GM23338 (cell line): ENCODE measurements around the gene EML4.

Source experiments
- CREB1 ChIP-seq: fragments of 250-450 bp; sonication (Bioruptor Pico); IDR thresholded peaks from 2 replicates; pipeline ENCODE4 v1.5.0; 2020; ENCODE audit warnings: low read depth, mild to moderate bottlenecking, moderate library complexity
- ETS1 ChIP-seq: IDR thresholded peaks from 2 replicates; pipeline ENCODE4 v1.6.1; 2016; ENCODE audit warnings: antibody characterized with exemption
- EZH2 ChIP-seq: fragments of 200-600 bp; sonication (generic); IDR thresholded peaks from one replicate; pipeline ENCODE4 v1.8.0; 2017; ENCODE audit warnings: antibody characterized with exemption, mild to moderate bottlenecking, low read depth; ENCODE audit not compliant: unreplicated experiment
- EZH2phosphoT487 ChIP-seq: fragments of 200-600 bp; sonication (generic); IDR thresholded peaks from one replicate; pipeline ENCODE4 v1.8.1; 2018; ENCODE audit warnings: antibody characterized with exemption; ENCODE audit not compliant: unreplicated experiment
- JUNB ChIP-seq: IDR thresholded peaks from one replicate; pipeline ENCODE4 v1.6.1; 2016; ENCODE audit warnings: antibody characterized with exemption; ENCODE audit not compliant: unreplicated experiment
- NANOG ChIP-seq: IDR thresholded peaks from 2 replicates; pipeline ENCODE4 v1.6.1; 2016; ENCODE audit warnings: antibody characterized with exemption, borderline replicate concordance
- POLR2AphosphoS5 ChIP-seq: IDR thresholded peaks from 2 replicates; pipeline ENCODE4 v1.6.1; 2016; ENCODE audit warnings: antibody characterized with exemption, low read depth
- STAT1 ChIP-seq: IDR thresholded peaks from one replicate; pipeline ENCODE4 v1.6.1; 2016; ENCODE audit warnings: antibody characterized with exemption; ENCODE audit not compliant: unreplicated experiment
- ZNF114 ChIP-seq: fragments of 250-450 bp; sonication (Bioruptor Pico); IDR thresholded peaks from 2 replicates; pipeline ENCODE4 v1.5.0; 2020; ENCODE audit warnings: mild to moderate bottlenecking, moderate library complexity
- ZNF331 ChIP-seq: fragments of 250-450 bp; sonication (Bioruptor Pico); IDR thresholded peaks from 2 replicates; pipeline ENCODE4 v1.5.0; 2020; ENCODE audit warnings: low read depth, mild to moderate bottlenecking, moderate library complexity
- TF ChIP-seq, protein P1 (sequence below), 2 experiments: fragments of 200-600 bp in 1 of 2; sonication (generic) in 1 of 2; conservative IDR thresholded peaks; 2 replicates each; pipeline versions ENCODE4 v1.5.1 to v1.6.1; 2016 to 2017; ENCODE audit warnings: antibody characterized with exemption in 2 of 2, low read depth in 2 of 2, mild to moderate bottlenecking in 2 of 2, moderate library complexity in 1 of 2
- TF ChIP-seq, protein P2 (sequence below): IDR thresholded peaks from one replicate; pipeline ENCODE4 v1.6.1; 2018; ENCODE audit warnings: antibody characterized with exemption; ENCODE audit not compliant: unreplicated experiment
- TF ChIP-seq, protein P3 (sequence below): fragments of 250-450 bp; sonication (Bioruptor Pico); IDR thresholded peaks from 2 replicates; pipeline ENCODE4 v1.5.0; 2020; ENCODE audit warnings: mild to moderate bottlenecking, moderate library complexity

DNA sequence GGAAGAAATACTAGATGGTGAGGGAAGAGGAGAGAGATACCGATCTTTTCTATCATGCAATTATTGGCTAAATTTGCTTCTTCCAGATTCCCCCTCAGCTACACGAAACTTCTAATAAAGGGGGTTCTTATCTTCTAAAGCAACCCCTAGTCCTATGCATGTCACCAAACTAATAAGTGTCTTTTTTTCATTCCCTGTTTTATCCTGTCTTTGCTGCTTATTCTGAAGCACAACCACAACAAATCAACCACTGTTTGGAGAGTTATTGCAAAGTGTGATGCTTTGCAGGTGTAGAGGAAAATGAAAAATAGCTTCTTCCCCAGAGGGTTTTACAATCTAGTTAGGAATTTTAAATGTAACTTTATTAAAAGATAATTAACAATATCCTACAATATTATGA lies 60.8 kb downstream of the EML4 start:
- TF ChIP-seq, protein P1, sequence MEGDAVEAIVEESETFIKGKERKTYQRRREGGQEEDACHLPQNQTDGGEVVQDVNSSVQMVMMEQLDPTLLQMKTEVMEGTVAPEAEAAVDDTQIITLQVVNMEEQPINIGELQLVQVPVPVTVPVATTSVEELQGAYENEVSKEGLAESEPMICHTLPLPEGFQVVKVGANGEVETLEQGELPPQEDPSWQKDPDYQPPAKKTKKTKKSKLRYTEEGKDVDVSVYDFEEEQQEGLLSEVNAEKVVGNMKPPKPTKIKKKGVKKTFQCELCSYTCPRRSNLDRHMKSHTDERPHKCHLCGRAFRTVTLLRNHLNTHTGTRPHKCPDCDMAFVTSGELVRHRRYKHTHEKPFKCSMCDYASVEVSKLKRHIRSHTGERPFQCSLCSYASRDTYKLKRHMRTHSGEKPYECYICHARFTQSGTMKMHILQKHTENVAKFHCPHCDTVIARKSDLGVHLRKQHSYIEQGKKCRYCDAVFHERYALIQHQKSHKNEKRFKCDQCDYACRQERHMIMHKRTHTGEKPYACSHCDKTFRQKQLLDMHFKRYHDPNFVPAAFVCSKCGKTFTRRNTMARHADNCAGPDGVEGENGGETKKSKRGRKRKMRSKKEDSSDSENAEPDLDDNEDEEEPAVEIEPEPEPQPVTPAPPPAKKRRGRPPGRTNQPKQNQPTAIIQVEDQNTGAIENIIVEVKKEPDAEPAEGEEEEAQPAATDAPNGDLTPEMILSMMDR (conservative IDR thresholded peaks at IDR 0.05; ENCODE audit: low read depth in 2 of 2): no peak
- TF ChIP-seq EZH2: no peak
- no peak for TF ChIP-seq ETS1
- no peak for TF ChIP-seq POLR2AphosphoS5
- TF ChIP-seq, protein P2, sequence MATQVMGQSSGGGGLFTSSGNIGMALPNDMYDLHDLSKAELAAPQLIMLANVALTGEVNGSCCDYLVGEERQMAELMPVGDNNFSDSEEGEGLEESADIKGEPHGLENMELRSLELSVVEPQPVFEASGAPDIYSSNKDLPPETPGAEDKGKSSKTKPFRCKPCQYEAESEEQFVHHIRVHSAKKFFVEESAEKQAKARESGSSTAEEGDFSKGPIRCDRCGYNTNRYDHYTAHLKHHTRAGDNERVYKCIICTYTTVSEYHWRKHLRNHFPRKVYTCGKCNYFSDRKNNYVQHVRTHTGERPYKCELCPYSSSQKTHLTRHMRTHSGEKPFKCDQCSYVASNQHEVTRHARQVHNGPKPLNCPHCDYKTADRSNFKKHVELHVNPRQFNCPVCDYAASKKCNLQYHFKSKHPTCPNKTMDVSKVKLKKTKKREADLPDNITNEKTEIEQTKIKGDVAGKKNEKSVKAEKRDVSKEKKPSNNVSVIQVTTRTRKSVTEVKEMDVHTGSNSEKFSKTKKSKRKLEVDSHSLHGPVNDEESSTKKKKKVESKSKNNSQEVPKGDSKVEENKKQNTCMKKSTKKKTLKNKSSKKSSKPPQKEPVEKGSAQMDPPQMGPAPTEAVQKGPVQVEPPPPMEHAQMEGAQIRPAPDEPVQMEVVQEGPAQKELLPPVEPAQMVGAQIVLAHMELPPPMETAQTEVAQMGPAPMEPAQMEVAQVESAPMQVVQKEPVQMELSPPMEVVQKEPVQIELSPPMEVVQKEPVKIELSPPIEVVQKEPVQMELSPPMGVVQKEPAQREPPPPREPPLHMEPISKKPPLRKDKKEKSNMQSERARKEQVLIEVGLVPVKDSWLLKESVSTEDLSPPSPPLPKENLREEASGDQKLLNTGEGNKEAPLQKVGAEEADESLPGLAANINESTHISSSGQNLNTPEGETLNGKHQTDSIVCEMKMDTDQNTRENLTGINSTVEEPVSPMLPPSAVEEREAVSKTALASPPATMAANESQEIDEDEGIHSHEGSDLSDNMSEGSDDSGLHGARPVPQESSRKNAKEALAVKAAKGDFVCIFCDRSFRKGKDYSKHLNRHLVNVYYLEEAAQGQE: no peak
- TF ChIP-seq CREB1: no peak
- TF ChIP-seq EZH2phosphoT487: no peak
- TF ChIP-seq JUNB: no peak
- no peak for TF ChIP-seq NANOG
- TF ChIP-seq ZNF114: no peak
- TF ChIP-seq, protein P3, sequence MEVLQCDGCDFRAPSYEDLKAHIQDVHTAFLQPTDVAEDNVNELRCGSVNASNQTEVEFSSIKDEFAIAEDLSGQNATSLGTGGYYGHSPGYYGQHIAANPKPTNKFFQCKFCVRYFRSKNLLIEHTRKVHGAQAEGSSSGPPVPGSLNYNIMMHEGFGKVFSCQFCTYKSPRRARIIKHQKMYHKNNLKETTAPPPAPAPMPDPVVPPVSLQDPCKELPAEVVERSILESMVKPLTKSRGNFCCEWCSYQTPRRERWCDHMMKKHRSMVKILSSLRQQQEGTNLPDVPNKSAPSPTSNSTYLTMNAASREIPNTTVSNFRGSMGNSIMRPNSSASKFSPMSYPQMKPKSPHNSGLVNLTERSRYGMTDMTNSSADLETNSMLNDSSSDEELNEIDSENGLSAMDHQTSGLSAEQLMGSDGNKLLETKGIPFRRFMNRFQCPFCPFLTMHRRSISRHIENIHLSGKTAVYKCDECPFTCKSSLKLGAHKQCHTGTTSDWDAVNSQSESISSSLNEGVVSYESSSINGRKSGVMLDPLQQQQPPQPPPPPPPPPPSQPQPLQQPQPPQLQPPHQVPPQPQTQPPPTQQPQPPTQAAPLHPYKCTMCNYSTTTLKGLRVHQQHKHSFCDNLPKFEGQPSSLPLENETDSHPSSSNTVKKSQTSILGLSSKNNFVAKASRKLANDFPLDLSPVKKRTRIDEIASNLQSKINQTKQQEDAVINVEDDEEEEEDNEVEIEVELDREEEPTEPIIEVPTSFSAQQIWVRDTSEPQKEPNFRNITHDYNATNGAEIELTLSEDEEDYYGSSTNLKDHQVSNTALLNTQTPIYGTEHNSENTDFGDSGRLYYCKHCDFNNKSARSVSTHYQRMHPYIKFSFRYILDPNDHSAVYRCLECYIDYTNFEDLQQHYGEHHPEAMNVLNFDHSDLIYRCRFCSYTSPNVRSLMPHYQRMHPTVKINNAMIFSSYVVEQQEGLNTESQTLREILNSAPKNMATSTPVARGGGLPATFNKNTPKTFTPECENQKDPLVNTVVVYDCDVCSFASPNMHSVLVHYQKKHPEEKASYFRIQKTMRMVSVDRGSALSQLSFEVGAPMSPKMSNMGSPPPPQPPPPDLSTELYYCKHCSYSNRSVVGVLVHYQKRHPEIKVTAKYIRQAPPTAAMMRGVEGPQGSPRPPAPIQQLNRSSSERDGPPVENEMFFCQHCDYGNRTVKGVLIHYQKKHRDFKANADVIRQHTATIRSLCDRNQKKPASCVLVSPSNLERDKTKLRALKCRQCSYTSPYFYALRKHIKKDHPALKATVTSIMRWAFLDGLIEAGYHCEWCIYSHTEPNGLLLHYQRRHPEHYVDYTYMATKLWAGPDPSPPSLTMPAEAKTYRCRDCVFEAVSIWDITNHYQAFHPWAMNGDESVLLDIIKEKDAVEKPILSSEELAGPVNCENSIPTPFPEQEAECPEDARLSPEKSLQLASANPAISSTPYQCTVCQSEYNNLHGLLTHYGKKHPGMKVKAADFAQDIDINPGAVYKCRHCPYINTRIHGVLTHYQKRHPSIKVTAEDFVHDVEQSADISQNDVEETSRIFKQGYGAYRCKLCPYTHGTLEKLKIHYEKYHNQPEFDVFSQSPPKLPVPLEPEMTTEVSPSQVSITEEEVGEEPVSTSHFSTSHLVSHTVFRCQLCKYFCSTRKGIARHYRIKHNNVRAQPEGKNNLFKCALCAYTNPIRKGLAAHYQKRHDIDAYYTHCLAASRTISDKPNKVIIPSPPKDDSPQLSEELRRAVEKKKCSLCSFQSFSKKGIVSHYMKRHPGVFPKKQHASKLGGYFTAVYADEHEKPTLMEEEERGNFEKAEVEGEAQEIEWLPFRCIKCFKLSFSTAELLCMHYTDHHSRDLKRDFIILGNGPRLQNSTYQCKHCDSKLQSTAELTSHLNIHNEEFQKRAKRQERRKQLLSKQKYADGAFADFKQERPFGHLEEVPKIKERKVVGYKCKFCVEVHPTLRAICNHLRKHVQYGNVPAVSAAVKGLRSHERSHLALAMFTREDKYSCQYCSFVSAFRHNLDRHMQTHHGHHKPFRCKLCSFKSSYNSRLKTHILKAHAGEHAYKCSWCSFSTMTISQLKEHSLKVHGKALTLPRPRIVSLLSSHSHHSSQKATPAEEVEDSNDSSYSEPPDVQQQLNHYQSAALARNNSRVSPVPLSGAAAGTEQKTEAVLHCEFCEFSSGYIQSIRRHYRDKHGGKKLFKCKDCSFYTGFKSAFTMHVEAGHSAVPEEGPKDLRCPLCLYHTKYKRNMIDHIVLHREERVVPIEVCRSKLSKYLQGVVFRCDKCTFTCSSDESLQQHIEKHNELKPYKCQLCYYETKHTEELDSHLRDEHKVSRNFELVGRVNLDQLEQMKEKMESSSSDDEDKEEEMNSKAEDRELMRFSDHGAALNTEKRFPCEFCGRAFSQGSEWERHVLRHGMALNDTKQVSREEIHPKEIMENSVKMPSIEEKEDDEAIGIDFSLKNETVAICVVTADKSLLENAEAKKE (CRISPR knock-in tag): no peak
- no peak for TF ChIP-seq STAT1
- no peak for TF ChIP-seq ZNF331
